ENCODE measurements around the gene ATP2A1.

The ATP2A1 gene

GRCh38 chr16:28878083-28878926 is at the start of gene ATP2A1:
Gene ATP2A1, plus strand, starts transcription at chr16:28878488. Its CDS starts 184 bp downstream, at chr16:28878672.
- peak within 1 kb of the TSS; percentile 86 for H3K27ac ChIP-seq
- ChIA-PET POLR2A (ENCODE audit: low non-redundant PET) (no interaction called here), CTCF (interaction anchor here (0.6 to 1.0 kb wide), 3 partner anchors 29 to 1750 kb away, joined by 3 read pairs; no protein-coding TSS in a partner anchor)
- no peak for DNase-seq (ENCODE audit: low spot score)
- TF ChIP-seq, protein P1, sequence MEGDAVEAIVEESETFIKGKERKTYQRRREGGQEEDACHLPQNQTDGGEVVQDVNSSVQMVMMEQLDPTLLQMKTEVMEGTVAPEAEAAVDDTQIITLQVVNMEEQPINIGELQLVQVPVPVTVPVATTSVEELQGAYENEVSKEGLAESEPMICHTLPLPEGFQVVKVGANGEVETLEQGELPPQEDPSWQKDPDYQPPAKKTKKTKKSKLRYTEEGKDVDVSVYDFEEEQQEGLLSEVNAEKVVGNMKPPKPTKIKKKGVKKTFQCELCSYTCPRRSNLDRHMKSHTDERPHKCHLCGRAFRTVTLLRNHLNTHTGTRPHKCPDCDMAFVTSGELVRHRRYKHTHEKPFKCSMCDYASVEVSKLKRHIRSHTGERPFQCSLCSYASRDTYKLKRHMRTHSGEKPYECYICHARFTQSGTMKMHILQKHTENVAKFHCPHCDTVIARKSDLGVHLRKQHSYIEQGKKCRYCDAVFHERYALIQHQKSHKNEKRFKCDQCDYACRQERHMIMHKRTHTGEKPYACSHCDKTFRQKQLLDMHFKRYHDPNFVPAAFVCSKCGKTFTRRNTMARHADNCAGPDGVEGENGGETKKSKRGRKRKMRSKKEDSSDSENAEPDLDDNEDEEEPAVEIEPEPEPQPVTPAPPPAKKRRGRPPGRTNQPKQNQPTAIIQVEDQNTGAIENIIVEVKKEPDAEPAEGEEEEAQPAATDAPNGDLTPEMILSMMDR (conservative IDR thresholded peaks at IDR 0.05; ENCODE audit: low read depth): no peak

GRCh38 chr16:28829747-28830146 is 48.5 kb upstream of the ATP2A1 start:
- H3K27ac ChIP-seq: no peak overlapping the region
- TF ChIP-seq, protein P1 (conservative IDR thresholded peaks at IDR 0.05; ENCODE audit: low read depth): no peak
- no peak for DNase-seq (ENCODE audit: low spot score)
- CTCF ChIA-PET: interaction anchor here (0.6 to 1.0 kb wide), 2 partner anchors 16 to 116 kb away, joined by 3 to 5 read pairs; partner anchors contain the start of gene TUFM
- POLR2A ChIA-PET (ENCODE audit: low non-redundant PET): no interaction called here

DNA sequence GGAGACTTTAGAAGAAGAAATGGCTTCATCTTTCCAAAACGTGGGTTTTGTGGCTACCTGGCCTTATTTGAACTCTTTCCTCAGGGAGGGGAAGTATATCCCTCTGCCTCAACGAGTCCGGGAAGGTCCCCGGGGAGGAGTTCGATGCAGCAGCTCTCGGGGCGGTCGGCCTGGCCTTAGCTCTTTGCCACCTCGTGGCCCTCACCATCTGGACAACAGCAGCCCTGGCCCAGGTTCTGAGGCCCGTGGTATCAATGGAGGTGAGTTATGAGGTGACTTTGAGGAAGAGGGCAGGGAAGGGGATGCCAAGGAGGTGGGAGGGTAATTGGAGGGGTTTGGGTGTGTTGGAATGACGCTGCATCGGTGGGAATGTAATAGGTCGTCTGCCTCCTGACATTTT is 47.8 kb upstream of the ATP2A1 start:
- no peak for DNase-seq (ENCODE audit: low spot score)
- TF ChIP-seq, protein P1 (conservative IDR thresholded peaks at IDR 0.05; ENCODE audit: low read depth): no peak
- ChIA-PET CTCF (interaction anchor here (1.0 kb wide), 1 partner anchor 15 kb away, joined by 3 read pairs; the partner anchor contains the start of gene TUFM), POLR2A (ENCODE audit: low non-redundant PET) (no interaction called here)
- peak overlapping the region; percentile 16; the same call in 1 of the 2 replicates for H3K27ac ChIP-seq

GRCh38 chr16:28834349-28834748 is 43.9 kb upstream of the ATP2A1 start:
- ChIA-PET POLR2A (ENCODE audit: low non-redundant PET) (no interaction called here), CTCF (interaction anchor here (0.6 kb wide), 1 partner anchor 214 kb away, joined by 3 read pairs; no protein-coding TSS in a partner anchor)
- H3K27ac ChIP-seq: peak overlapping the region; percentile 52
- TF ChIP-seq, protein P1 (conservative IDR thresholded peaks at IDR 0.05; ENCODE audit: low read depth): no peak
- DNase-seq (ENCODE audit: low spot score): no peak

- no peak for DNase-seq (ENCODE audit: low spot score)
- CTCF ChIA-PET: interaction anchor here (0.6 kb wide), 1 partner anchor 214 kb away, joined by 3 read pairs; no protein-coding TSS in a partner anchor
- peak overlapping the region; percentile 52 for H3K27ac ChIP-seq
- POLR2A ChIA-PET (ENCODE audit: low non-redundant PET): no interaction called here
- TF ChIP-seq, protein P1 (conservative IDR thresholded peaks at IDR 0.05; ENCODE audit: low read depth): no peak
Observed at GRCh38 chr16:28834873-28835863, 43.1 kb upstream of the ATP2A1 start.

All from RWPE1 (cell line).